Endothelial cell of umbilical vein (primary cell): ENCODE results near the gene FAM120A. TPM values are rescaled to one million over a fixed set of nuclear protein-coding genes. Genes with fewer than 3 reads are reported as not detected.

Experiments used
- BruUV-seq: library from RNA; stranded (reverse); fragments of 400-500 nt; replicated peaks from 2 replicates; lab custom pipeline; 2021; lab: Mats Ljungman, UMichigan
- CTCF ChIA-PET: fragments of 300-600, 350-600 bp; sonication (Branson Sonifier 250); formaldehyde crosslinking; loops from one replicate; lab custom pipeline; 2021; ENCODE audit warnings: antibody characterized with exemption, inconsistent platforms; lab: Charles Lee
- POLR2A ChIA-PET: fragments of 300-600, 350-600 bp; sonication (Branson Sonifier 250); formaldehyde crosslinking; loops from one replicate; lab custom pipeline; 2021; ENCODE audit warnings: antibody characterized with exemption, inconsistent platforms; lab: Charles Lee
- DNase-seq: peaks from one replicate; pipeline ENCODE4 v3.0.0-alpha.2; 2011; ENCODE audit warnings: low read depth, low spot score
- FAIRE-seq: peaks from 2 replicates; lab custom pipeline; 2011; peaks lifted over from hg19 to GRCh38; lab: Jason Lieb, UNC
- H2AFZ ChIP-seq: 2 replicates; pipeline ENCODE4 v1.6.0; 2012; ENCODE audit warnings: low read depth, low read length, control low read depth, inconsistent platforms
- H3K27ac ChIP-seq: 2 replicates; pipeline ENCODE4 v1.5.1; 2011; ENCODE audit warnings: low read depth, mild to moderate bottlenecking, control low read depth, low read length, moderate library complexity; ENCODE audit not compliant: insufficient read depth
- H3K27me3 ChIP-seq, 2 experiments: 2 replicates each; pipeline versions ENCODE4 v1.6.0 to v1.6.1; 2011; ENCODE audit warnings: low read length in 2 of 2, mixed read lengths in 1 of 2; ENCODE audit not compliant: control insufficient read depth in 2 of 2, insufficient read depth in 2 of 2
- H3K36me3 ChIP-seq, 2 experiments: 2 replicates in 1 of 2; 3 replicates in 1 of 2; pipeline ENCODE4 v1.5.1; 2011; ENCODE audit warnings: low read length in 2 of 2, mild to moderate bottlenecking in 1 of 2, moderate library complexity in 1 of 2; ENCODE audit not compliant: control insufficient read depth in 2 of 2, insufficient read depth in 2 of 2; ENCODE audit errors: extremely low read depth in 1 of 2
- H3K4me1 ChIP-seq: 3 replicates; pipeline ENCODE4 v1.5.1; 2011; ENCODE audit warnings: mild to moderate bottlenecking, low read length; ENCODE audit not compliant: control insufficient read depth, insufficient read depth; ENCODE audit errors: extremely low read depth
- H3K4me2 ChIP-seq: 2 replicates; pipeline ENCODE4 v1.6.1; 2011; ENCODE audit warnings: low read length, control low read depth, mixed read lengths; ENCODE audit not compliant: insufficient read depth
- H3K4me3 ChIP-seq, 3 experiments: fragments of 200-600 bp in 1 of 3; sonication (generic), shearing (Covaris generic) in 1 of 3; replicated peaks in 1 of 3; 2 replicates each; pipeline ENCODE4 v1.5.1; 2011 to 2016; ENCODE audit warnings: control low read depth in 3 of 3, low read length in 3 of 3, mild to moderate bottlenecking in 2 of 3, inconsistent platforms in 1 of 3, low read depth in 1 of 3, moderate library complexity in 1 of 3; ENCODE audit not compliant: insufficient read depth in 1 of 3
- H3K79me2 ChIP-seq: 2 replicates; pipeline ENCODE4 v1.6.0; 2012; ENCODE audit warnings: low read length, inconsistent platforms; ENCODE audit not compliant: control insufficient read depth, insufficient read depth
- H3K9ac ChIP-seq: replicated peaks from 2 replicates; pipeline ENCODE3; 2011; ENCODE audit warnings: low read length, control low read depth; ENCODE audit not compliant: insufficient read depth; ENCODE audit errors: extremely low read depth
- H3K9me1 ChIP-seq: replicated peaks from 3 replicates; pipeline ENCODE4 v1.6.0; 2011; ENCODE audit warnings: mild to moderate bottlenecking, low read length; ENCODE audit not compliant: control insufficient read depth, insufficient read depth; ENCODE audit errors: extremely low read depth
- H3K9me3 ChIP-seq: replicated peaks from 2 replicates; pipeline ENCODE4 v1.5.1; 2012; ENCODE audit warnings: low read length, inconsistent platforms; ENCODE audit not compliant: control insufficient read depth, insufficient read depth
- H4K20me1 ChIP-seq: replicated peaks from 2 replicates; pipeline ENCODE3; 2011; ENCODE audit warnings: mild to moderate bottlenecking, low read length; ENCODE audit not compliant: control insufficient read depth, insufficient read depth; ENCODE audit errors: extremely low read depth
- EZH2 ChIP-seq: IDR thresholded peaks from 2 replicates; pipeline ENCODE4 v1.6.1; 2012; ENCODE audit warnings: borderline replicate concordance, low read depth, mild to moderate bottlenecking, moderate library complexity, low read length, inconsistent platforms; ENCODE audit not compliant: severe bottlenecking
- FOS ChIP-seq: IDR thresholded peaks from 2 replicates; pipeline ENCODE4 v1.6.1; 2011; ENCODE audit warnings: mild to moderate bottlenecking, low read length, moderate library complexity, borderline replicate concordance; ENCODE audit not compliant: insufficient read depth
- GATA2 ChIP-seq: IDR thresholded peaks from 2 replicates; pipeline ENCODE4 v1.7.0; 2011; ENCODE audit warnings: low read depth, mild to moderate bottlenecking, moderate library complexity, mixed read lengths, low read length; ENCODE audit not compliant: insufficient read length, insufficient read depth
- JUN ChIP-seq: IDR thresholded peaks from 2 replicates; pipeline ENCODE4 v1.6.1; 2011; ENCODE audit warnings: borderline replicate concordance, low read depth; ENCODE audit not compliant: insufficient read length, insufficient read depth
- MYC ChIP-seq: IDR thresholded peaks from one replicate; pipeline ENCODE4 v1.6.1; 2011; ENCODE audit warnings: mild to moderate bottlenecking, low read depth, low read length
- POLR2A ChIP-seq: IDR thresholded peaks from 2 replicates; pipeline ENCODE4 v1.6.1; 2012; ENCODE audit warnings: low read depth, mild to moderate bottlenecking, control low read depth, low read length
- POLR2AphosphoS5 ChIP-seq: IDR thresholded peaks from 2 replicates; pipeline ENCODE4 v1.6.1; 2012; ENCODE audit warnings: low read depth, mild to moderate bottlenecking, control low read depth, low read length, moderate library complexity; ENCODE audit not compliant: insufficient read depth
- dilution Hi-C: fragments of 300-500 bp; cut with MboI; formaldehyde crosslinking; loops from one replicate; pipeline ENCODE4 v1.15.0; 2019; ENCODE audit warnings: low sequenced_read_pairs; ENCODE audit not compliant: extremely low pct_ligation_motif_present
- intact Hi-C: fragments of 100-400 bp; cut with micrococcal nuclease; formaldehyde crosslinking; loops from one replicate; pipeline ENCODE4 v1.10.0; 2022
- polyA plus RNA-seq, 4 experiments: library from polyadenylated mRNA; depleted of rRNA in 3 of 4; stranded (reverse) in 3 of 4; unstranded in 1 of 4; fragments of >200 nt; gene quantifications; 2 replicates each; pipeline versions ENCODE4 v1.2.1 to v1.2.3, GENCODE V29; 2011 to 2012; ENCODE audit warnings: missing spikeins in 1 of 4
- total RNA-seq: library from RNA; stranded (reverse); gene quantifications from 2 replicates; pipeline ENCODE4 v1.2.3, GENCODE V29; 2021
- TF ChIP-seq, protein P1 (sequence below): IDR thresholded peaks from 2 replicates; pipeline ENCODE4 v1.6.1; 2011; ENCODE audit not compliant: insufficient read depth, insufficient read length
- TF ChIP-seq, protein P2 (sequence below), 2 donors: IDR thresholded peaks; 1 replicate in 1 of 2; 2 replicates in 1 of 2; pipeline ENCODE4 v1.5.1; 2011; ENCODE audit warnings: low read length in 2 of 2, mild to moderate bottlenecking in 2 of 2, moderate library complexity in 2 of 2, control low read depth in 1 of 2, inconsistent platforms in 1 of 2, low read depth in 1 of 2; ENCODE audit not compliant: insufficient read depth in 1 of 2; ENCODE audit errors: extremely low read depth in 1 of 2

Gene FAM120A
- total and polyA plus RNA-seq, 2 donors (not counting 3 experiments of a cell fraction or from before 2014, with no cell fraction given) = 66.8 to 126 TPM

DNA sequence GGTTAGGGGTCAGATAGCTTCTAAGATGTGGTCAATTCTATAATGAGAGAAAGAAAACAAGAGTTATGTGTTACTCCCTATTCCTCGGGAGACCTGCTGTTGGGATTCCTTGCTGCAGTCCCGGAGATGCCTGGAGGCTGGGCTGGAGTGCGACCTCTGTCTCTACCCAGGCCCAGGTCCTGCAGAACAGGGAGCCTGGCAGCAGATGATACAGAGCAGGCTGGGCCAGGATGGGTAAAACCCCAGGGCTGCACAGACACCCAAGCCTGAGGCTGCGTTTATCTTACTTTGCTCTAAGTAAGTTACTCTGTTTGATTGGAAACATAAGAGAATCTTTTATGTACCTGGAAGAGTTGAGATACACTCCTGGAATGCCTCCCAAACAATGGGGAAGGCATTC, 28.8 kb downstream of the FAM120A start:
- no peak overlapping the region for H3K4me3 ChIP-seq
- H3K27ac ChIP-seq = no peak overlapping the region
- intact Hi-C loops (no loop called here), dilution Hi-C loops (no loop called here)
- no peak for TF ChIP-seq GATA2
- no peak for TF ChIP-seq JUN
- TF ChIP-seq EZH2 = no peak
- no peak for TF ChIP-seq MYC
- TF ChIP-seq, protein P1, sequence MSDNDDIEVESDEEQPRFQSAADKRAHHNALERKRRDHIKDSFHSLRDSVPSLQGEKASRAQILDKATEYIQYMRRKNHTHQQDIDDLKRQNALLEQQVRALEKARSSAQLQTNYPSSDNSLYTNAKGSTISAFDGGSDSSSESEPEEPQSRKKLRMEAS = no peak
- no peak for TF ChIP-seq POLR2AphosphoS5
- no peak for TF ChIP-seq FOS
- TF ChIP-seq, protein P2, sequence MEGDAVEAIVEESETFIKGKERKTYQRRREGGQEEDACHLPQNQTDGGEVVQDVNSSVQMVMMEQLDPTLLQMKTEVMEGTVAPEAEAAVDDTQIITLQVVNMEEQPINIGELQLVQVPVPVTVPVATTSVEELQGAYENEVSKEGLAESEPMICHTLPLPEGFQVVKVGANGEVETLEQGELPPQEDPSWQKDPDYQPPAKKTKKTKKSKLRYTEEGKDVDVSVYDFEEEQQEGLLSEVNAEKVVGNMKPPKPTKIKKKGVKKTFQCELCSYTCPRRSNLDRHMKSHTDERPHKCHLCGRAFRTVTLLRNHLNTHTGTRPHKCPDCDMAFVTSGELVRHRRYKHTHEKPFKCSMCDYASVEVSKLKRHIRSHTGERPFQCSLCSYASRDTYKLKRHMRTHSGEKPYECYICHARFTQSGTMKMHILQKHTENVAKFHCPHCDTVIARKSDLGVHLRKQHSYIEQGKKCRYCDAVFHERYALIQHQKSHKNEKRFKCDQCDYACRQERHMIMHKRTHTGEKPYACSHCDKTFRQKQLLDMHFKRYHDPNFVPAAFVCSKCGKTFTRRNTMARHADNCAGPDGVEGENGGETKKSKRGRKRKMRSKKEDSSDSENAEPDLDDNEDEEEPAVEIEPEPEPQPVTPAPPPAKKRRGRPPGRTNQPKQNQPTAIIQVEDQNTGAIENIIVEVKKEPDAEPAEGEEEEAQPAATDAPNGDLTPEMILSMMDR (IDR thresholded peaks at IDR 0.05; ENCODE audit: extremely low read depth in 1 of 2, insufficient read depth in 1 of 2, low read depth in 1 of 2, low read length in 2 of 2) = no peak
- no peak for TF ChIP-seq POLR2A
- H3K9ac ChIP-seq = no peak overlapping the region
- no peaks in the 10 kb centered on the region for H4K20me1 ChIP-seq
- ChIA-PET POLR2A (no interaction called here), CTCF (interaction anchor here (0.8 to 1.3 kb wide), 3 partner anchors 16 to 86 kb away, joined by 3 read pairs; partner anchors contain the start of gene FAM120AOS)
- H3K4me2 ChIP-seq = no peak overlapping the region
- no peaks in the 10 kb centered on the region for H3K9me1 ChIP-seq
- peaks cover 2% of the 10 kb centered on the region for H3K4me1 ChIP-seq
- no peaks in the 10 kb centered on the region for H3K27me3 ChIP-seq
- DNase-seq (no peak), FAIRE-seq (no peak)
- peaks cover 76% of the 10 kb centered on the region for H3K79me2 ChIP-seq
- BruUV-seq = no TSS peak
- H2AFZ ChIP-seq = no peak overlapping the region
- H3K9me3 ChIP-seq = no peaks in the 10 kb centered on the region
- H3K36me3 ChIP-seq = peaks cover 5 to 7% of the 10 kb centered on the region in 2 experiments
